Spleen (tissue), 7 donors: ENCODE measurements around the gene DOCK1.

Experiments
- POLR2A ChIP-seq, 3 donors: fragments of 450-650 bp; IDR thresholded peaks; one replicate each; pipeline ENCODE4 v1.5.1; 2017; ENCODE audit warnings: antibody characterized with exemption in 3 of 3, mild to moderate bottlenecking in 1 of 3
- POLR2AphosphoS5 ChIP-seq, 3 donors: sonication (generic); formaldehyde crosslinking; IDR thresholded peaks; one replicate each; pipeline ENCODE4 v1.5.1; 2017; ENCODE audit warnings: antibody characterized with exemption in 3 of 3
- TF ChIP-seq, protein P1 (sequence below), 11 experiments: fragments of 200-600 bp in 7 of 11; fragments of 450-650 bp in 4 of 11; sonication (generic) in 4 of 11; IDR thresholded peaks in 8 of 11; conservative IDR thresholded peaks in 3 of 11; 1 replicate in 7 of 11; 2 replicates in 4 of 11; pipeline versions ENCODE4 v1.4.0 to v1.8.0; 2016 to 2021; ENCODE audit warnings: antibody characterized with exemption in 11 of 11, inconsistent platforms in 4 of 11, mild to moderate bottlenecking in 1 of 11
- donor health status: DM: no; HTN: no; CAD: no; lungs with moderate emphysema.
- donor health status: DM: no; HTN: no; CAD: no.
- donor health status: DM: no; HTN: no; CAD: no.

DNA sequence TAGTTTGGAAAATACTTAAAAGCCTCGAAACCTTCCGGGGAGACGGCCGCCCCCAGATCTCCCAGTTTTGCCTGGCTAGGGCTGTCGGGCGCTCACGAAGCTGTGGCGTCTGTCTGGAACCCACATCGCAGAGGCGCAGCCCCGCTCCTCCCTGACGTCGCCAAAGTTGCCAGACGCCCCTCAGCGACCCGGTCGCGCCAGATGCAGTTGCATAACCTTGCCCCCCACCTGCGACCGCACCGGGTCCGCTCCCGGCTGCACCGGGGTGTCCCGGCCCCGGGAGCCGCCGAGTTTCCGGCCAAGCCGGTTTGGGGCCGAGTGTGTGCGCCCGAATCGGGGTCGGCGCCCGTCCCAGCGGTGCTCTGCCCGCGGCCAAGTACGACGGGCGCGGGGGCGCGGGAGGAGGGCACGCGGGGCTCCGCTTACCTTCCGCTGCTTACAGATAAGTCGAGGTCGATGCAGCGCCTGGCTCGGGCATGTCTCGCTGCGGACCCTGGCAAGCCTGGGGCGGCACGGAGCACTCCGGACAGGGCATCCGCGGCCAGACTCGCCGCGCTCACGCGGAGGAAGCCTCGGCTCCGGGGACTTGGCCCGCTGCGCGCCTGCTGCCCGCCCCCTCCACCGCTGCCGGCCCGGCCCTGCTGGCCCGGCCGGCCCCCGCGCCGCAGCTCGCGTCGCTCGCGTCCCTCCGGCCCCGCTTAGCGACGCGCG lies 290.5 kb downstream of the DOCK1 start:
- TF ChIP-seq, protein P1, sequence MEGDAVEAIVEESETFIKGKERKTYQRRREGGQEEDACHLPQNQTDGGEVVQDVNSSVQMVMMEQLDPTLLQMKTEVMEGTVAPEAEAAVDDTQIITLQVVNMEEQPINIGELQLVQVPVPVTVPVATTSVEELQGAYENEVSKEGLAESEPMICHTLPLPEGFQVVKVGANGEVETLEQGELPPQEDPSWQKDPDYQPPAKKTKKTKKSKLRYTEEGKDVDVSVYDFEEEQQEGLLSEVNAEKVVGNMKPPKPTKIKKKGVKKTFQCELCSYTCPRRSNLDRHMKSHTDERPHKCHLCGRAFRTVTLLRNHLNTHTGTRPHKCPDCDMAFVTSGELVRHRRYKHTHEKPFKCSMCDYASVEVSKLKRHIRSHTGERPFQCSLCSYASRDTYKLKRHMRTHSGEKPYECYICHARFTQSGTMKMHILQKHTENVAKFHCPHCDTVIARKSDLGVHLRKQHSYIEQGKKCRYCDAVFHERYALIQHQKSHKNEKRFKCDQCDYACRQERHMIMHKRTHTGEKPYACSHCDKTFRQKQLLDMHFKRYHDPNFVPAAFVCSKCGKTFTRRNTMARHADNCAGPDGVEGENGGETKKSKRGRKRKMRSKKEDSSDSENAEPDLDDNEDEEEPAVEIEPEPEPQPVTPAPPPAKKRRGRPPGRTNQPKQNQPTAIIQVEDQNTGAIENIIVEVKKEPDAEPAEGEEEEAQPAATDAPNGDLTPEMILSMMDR (IDR thresholded peaks at IDR 0.05 in 8 of 11, conservative IDR thresholded peaks at IDR 0.05 in 3 of 11): no peak
- no peak for TF ChIP-seq POLR2A (IDR thresholded peaks at IDR 0.05)
- no peak for TF ChIP-seq POLR2AphosphoS5 (IDR thresholded peaks at IDR 0.05)
